ENCODE measurements around the gene SFSWAP.

The SFSWAP gene

DNA sequence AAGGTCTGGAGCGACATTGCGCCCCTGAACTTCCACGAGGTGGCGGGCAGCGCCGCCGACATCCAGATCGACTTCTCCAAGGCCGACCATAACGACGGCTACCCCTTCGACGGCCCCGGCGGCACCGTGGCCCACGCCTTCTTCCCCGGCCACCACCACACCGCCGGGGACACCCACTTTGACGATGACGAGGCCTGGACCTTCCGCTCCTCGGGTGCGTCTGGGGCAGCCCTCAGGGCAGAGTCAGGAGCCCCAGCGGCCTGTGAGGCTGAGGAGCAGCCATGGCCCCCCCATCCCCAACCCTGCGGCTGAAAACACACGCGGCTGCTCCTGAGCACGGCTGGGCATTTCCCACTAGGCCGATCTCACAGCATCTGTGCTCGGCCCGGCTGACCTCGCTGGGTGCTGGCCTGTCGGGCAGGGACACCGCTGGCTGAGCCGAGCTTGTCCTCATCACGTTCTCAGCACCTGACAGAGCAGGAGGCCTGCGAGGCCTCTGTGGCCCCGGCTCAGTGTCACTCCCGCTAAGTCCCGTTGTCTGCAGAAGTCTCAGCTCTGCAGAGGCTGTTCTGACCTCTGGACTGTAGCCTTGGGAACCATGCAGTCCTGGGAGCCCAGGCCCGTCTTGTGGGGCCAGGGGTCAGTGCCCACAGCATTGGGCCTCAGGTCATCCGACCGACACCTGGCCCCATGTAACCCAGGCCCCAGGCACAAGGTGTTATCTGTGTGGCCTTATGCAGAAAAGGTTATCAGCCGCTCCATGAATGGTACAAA lies 129.9 kb downstream of the SFSWAP start:
- no peak for DNase-seq
- CTCF ChIA-PET = no interaction called here
- Histone ChIP-seq H3K4me3 (ENCODE audit: control insufficient read depth in 1 of 7, extremely low read depth in 1 of 7, insufficient read depth in 4 of 7, low read depth in 2 of 7, low read length in 6 of 7) (no peak overlapping the region), H3K9me3 (ENCODE audit: control extremely low read depth in 1 of 5, control insufficient read depth in 4 of 5, insufficient read depth in 2 of 5, low read depth in 1 of 5, low read length in 4 of 5) (no peaks in the 10 kb centered on the region), H3K4me1 (ENCODE audit: control extremely low read depth in 1 of 4, control insufficient read depth in 4 of 4, insufficient read depth in 4 of 4, low read length in 3 of 4) (no peaks in the 10 kb centered on the region), H3K36me3 (ENCODE audit: control insufficient read depth in 4 of 4, insufficient read depth in 4 of 4, low read length in 3 of 4) (no peaks in the 10 kb centered on the region), H3K27me3 (replicated peaks in 2 of 5; ENCODE audit: control insufficient read depth in 4 of 5, insufficient read depth in 5 of 5, low read length in 4 of 5) (no peaks in the 10 kb centered on the region), H3K27ac (ENCODE audit: insufficient read depth in 1 of 2, low read depth in 1 of 2, low read length in 2 of 2, poor library complexity in 1 of 2, severe bottlenecking in 2 of 2) (no peak overlapping the region)
- POLR2A ChIA-PET = no interaction called here
- WGBS (ENCODE audit: insufficient coverage) = 95% methylated on average over 43 of the region's 46 CpGs

DNA sequence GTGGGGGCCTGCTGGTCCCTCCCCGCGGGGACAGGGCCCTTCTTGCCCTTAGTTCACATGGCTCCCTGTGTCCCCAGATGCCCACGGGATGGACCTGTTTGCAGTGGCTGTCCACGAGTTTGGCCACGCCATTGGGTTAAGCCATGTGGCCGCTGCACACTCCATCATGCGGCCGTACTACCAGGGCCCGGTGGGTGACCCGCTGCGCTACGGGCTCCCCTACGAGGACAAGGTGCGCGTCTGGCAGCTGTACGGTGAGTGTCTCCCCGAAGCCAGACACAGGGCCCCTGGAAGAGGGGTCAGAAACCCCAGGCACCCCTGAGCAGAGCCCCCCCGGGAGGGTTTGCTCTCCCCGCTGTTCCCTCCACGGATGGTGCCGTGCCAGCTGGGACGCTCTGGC lies 130.7 kb downstream of the SFSWAP start:
- H3K4me3 ChIP-seq (ENCODE audit: control insufficient read depth in 1 of 7, extremely low read depth in 1 of 7, insufficient read depth in 4 of 7, low read depth in 2 of 7, low read length in 6 of 7) = no peak overlapping the region
- no peaks in the 10 kb centered on the region for H3K36me3 ChIP-seq (ENCODE audit: control insufficient read depth in 4 of 4, insufficient read depth in 4 of 4, low read length in 3 of 4)
- CTCF ChIA-PET = no interaction called here
- H3K27ac ChIP-seq (ENCODE audit: insufficient read depth in 1 of 2, low read depth in 1 of 2, low read length in 2 of 2, poor library complexity in 1 of 2, severe bottlenecking in 2 of 2) = no peak overlapping the region
- DNase-seq = no peak
- WGBS (ENCODE audit: insufficient coverage) = 96% methylated on average over 22 of the region's 22 CpGs
- H3K9me3 ChIP-seq (ENCODE audit: control extremely low read depth in 1 of 5, control insufficient read depth in 4 of 5, insufficient read depth in 2 of 5, low read depth in 1 of 5, low read length in 4 of 5) = no peaks in the 10 kb centered on the region
- no peaks in the 10 kb centered on the region for H3K27me3 ChIP-seq (replicated peaks in 2 of 5; ENCODE audit: control insufficient read depth in 4 of 5, insufficient read depth in 5 of 5, low read length in 4 of 5)
- POLR2A ChIA-PET = no interaction called here
- no peaks in the 10 kb centered on the region for H3K4me1 ChIP-seq (ENCODE audit: control extremely low read depth in 1 of 4, control insufficient read depth in 4 of 4, insufficient read depth in 4 of 4, low read length in 3 of 4)

DNA sequence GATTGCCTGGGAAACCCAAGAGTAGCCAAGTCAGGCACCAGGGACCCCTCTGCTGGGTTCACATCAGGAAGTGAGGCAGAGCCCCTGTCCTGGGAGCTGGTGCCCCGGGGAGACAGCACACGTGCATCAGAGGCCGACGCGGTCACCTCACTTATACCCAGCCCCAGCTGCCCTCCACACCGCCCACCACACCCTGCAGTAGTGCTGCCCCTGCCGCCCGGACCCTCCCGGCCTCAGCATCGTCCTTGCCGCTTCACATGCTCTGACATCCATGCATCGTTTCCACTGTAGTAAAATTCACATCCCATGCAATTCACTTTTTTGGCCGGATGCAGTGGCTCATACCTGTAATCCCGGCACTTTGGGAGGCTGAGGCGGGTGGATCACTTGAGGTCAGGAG lies 131.3 kb downstream of the SFSWAP start:
- Histone ChIP-seq H3K27ac (ENCODE audit: insufficient read depth in 1 of 2, low read depth in 1 of 2, low read length in 2 of 2, poor library complexity in 1 of 2, severe bottlenecking in 2 of 2) (no peak overlapping the region), H3K4me1 (ENCODE audit: control extremely low read depth in 1 of 4, control insufficient read depth in 4 of 4, insufficient read depth in 4 of 4, low read length in 3 of 4) (no peaks in the 10 kb centered on the region), H3K4me3 (ENCODE audit: control insufficient read depth in 1 of 7, extremely low read depth in 1 of 7, insufficient read depth in 4 of 7, low read depth in 2 of 7, low read length in 6 of 7) (no peak overlapping the region), H3K27me3 (replicated peaks in 2 of 5; ENCODE audit: control insufficient read depth in 4 of 5, insufficient read depth in 5 of 5, low read length in 4 of 5) (no peaks in the 10 kb centered on the region), H3K9me3 (ENCODE audit: control extremely low read depth in 1 of 5, control insufficient read depth in 4 of 5, insufficient read depth in 2 of 5, low read depth in 1 of 5, low read length in 4 of 5) (no peaks in the 10 kb centered on the region), H3K36me3 (ENCODE audit: control insufficient read depth in 4 of 4, insufficient read depth in 4 of 4, low read length in 3 of 4) (no peaks in the 10 kb centered on the region)
- DNase-seq = no peak
- 96% methylated on average over 12 of the region's 15 CpGs for WGBS (ENCODE audit: insufficient coverage)
- ChIA-PET POLR2A (no interaction called here), CTCF (no interaction called here)

DNA sequence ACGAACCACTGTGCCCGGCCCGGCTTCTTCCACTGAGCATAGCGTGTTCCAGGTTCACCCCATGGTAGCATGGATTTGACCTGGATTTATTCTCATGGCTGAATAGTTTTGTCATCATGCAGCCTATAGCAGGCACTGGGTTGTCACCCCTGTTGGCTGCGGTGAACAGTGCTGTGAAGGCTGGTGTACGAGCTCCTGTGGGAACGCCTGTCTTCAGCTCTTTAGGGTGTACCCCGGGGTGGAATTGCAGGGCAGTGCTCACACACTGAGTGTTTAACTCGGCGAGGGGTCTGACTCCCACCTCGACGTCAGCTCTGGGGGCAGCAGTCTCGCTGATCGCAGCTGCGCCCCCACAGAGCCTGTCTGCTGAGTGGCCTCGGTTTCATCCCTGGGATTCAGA lies 132.6 kb downstream of the SFSWAP start:
- Histone ChIP-seq H3K36me3 (ENCODE audit: control insufficient read depth in 4 of 4, insufficient read depth in 4 of 4, low read length in 3 of 4) (no peaks in the 10 kb centered on the region), H3K9me3 (ENCODE audit: control extremely low read depth in 1 of 5, control insufficient read depth in 4 of 5, insufficient read depth in 2 of 5, low read depth in 1 of 5, low read length in 4 of 5) (no peaks in the 10 kb centered on the region), H3K27me3 (replicated peaks in 2 of 5; ENCODE audit: control insufficient read depth in 4 of 5, insufficient read depth in 5 of 5, low read length in 4 of 5) (no peaks in the 10 kb centered on the region), H3K4me3 (ENCODE audit: control insufficient read depth in 1 of 7, extremely low read depth in 1 of 7, insufficient read depth in 4 of 7, low read depth in 2 of 7, low read length in 6 of 7) (no peak overlapping the region), H3K27ac (ENCODE audit: insufficient read depth in 1 of 2, low read depth in 1 of 2, low read length in 2 of 2, poor library complexity in 1 of 2, severe bottlenecking in 2 of 2) (no peak overlapping the region), H3K4me1 (ENCODE audit: control extremely low read depth in 1 of 4, control insufficient read depth in 4 of 4, insufficient read depth in 4 of 4, low read length in 3 of 4) (no peaks in the 10 kb centered on the region)
- ChIA-PET CTCF (no interaction called here), POLR2A (no interaction called here)
- DNase-seq = no peak
- WGBS (ENCODE audit: insufficient coverage) = 98% methylated on average over 16 of the region's 16 CpGs

DNA sequence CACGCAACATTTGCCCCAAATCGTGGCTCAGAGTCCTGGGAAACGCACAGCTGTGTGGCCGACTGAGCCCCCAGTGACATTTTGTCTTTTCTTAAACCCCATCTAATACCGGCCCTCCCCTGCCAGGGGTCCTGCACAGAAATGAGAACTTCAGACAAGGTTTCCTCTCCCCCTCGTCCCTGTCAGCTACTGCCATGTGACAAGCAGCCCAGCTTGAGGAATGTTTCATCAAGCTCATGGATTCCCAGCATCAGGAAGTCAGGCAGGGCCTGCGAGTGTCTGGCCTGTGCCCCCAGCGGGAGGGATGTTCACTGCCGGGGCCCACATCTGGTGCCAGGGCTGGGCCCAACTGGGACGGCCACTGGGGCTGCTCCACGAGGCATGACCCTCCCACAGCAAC lies 133.2 kb downstream of the SFSWAP start:
- Histone ChIP-seq H3K9me3 (ENCODE audit: control extremely low read depth in 1 of 5, control insufficient read depth in 4 of 5, insufficient read depth in 2 of 5, low read depth in 1 of 5, low read length in 4 of 5) (no peaks in the 10 kb centered on the region), H3K27ac (ENCODE audit: insufficient read depth in 1 of 2, low read depth in 1 of 2, low read length in 2 of 2, poor library complexity in 1 of 2, severe bottlenecking in 2 of 2) (no peak overlapping the region), H3K4me1 (ENCODE audit: control extremely low read depth in 1 of 4, control insufficient read depth in 4 of 4, insufficient read depth in 4 of 4, low read length in 3 of 4) (no peaks in the 10 kb centered on the region), H3K27me3 (replicated peaks in 2 of 5; ENCODE audit: control insufficient read depth in 4 of 5, insufficient read depth in 5 of 5, low read length in 4 of 5) (no peaks in the 10 kb centered on the region), H3K36me3 (ENCODE audit: control insufficient read depth in 4 of 4, insufficient read depth in 4 of 4, low read length in 3 of 4) (no peaks in the 10 kb centered on the region), H3K4me3 (ENCODE audit: control insufficient read depth in 1 of 7, extremely low read depth in 1 of 7, insufficient read depth in 4 of 7, low read depth in 2 of 7, low read length in 6 of 7) (no peak overlapping the region)
- CTCF ChIA-PET = no interaction called here
- POLR2A ChIA-PET = no interaction called here
- DNase-seq = no peak
- 91% methylated on average over 10 of the region's 11 CpGs for WGBS (ENCODE audit: insufficient coverage)

DNA sequence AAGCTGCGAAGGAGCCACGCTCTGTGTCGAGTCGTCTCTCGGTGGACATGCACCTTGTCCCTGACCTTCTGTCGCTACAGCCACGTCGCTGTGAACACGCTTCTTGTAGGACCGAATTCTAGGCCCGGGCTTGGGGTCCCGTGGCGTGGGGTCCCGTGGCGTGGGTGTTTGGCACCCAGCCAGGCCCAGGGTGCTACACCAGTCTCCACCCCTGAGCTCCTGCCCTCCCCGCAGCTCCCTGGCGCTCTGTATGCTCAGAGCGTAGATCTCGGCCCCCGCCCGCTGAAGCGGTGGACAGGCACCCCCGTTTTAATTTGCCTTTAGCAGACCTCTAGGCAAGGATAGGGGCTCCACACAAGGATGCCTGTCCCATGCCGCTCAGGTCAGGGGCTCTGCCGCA lies 133.8 kb downstream of the SFSWAP start:
- Histone ChIP-seq H3K27ac (ENCODE audit: insufficient read depth in 1 of 2, low read depth in 1 of 2, low read length in 2 of 2, poor library complexity in 1 of 2, severe bottlenecking in 2 of 2) (no peak overlapping the region), H3K27me3 (replicated peaks in 2 of 5; ENCODE audit: control insufficient read depth in 4 of 5, insufficient read depth in 5 of 5, low read length in 4 of 5) (no peaks in the 10 kb centered on the region), H3K9me3 (ENCODE audit: control extremely low read depth in 1 of 5, control insufficient read depth in 4 of 5, insufficient read depth in 2 of 5, low read depth in 1 of 5, low read length in 4 of 5) (no peaks in the 10 kb centered on the region), H3K36me3 (ENCODE audit: control insufficient read depth in 4 of 4, insufficient read depth in 4 of 4, low read length in 3 of 4) (no peaks in the 10 kb centered on the region), H3K4me1 (ENCODE audit: control extremely low read depth in 1 of 4, control insufficient read depth in 4 of 4, insufficient read depth in 4 of 4, low read length in 3 of 4) (no peaks in the 10 kb centered on the region), H3K4me3 (ENCODE audit: control insufficient read depth in 1 of 7, extremely low read depth in 1 of 7, insufficient read depth in 4 of 7, low read depth in 2 of 7, low read length in 6 of 7) (no peak overlapping the region)
- 96% methylated on average over 21 of the region's 25 CpGs for WGBS (ENCODE audit: insufficient coverage)
- ChIA-PET POLR2A (no interaction called here), CTCF (no interaction called here)
- no peak for DNase-seq

DNA sequence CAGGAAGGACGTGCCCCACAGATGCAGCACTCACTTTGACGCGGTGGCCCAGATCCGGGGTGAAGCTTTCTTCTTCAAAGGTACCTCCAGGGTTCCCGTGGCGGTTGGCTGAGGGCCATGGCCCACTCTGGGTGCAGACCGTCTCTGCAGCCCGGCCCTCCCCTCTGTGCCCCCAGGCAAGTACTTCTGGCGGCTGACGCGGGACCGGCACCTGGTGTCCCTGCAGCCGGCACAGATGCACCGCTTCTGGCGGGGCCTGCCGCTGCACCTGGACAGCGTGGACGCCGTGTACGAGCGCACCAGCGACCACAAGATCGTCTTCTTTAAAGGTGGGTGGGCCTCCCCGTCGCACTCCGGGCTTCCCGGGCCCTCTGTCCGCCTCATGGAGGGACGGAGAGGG lies 134.2 kb downstream of the SFSWAP start:
- ChIA-PET CTCF (no interaction called here), POLR2A (no interaction called here)
- DNase-seq = no peak
- H3K4me3 ChIP-seq (ENCODE audit: control insufficient read depth in 1 of 7, extremely low read depth in 1 of 7, insufficient read depth in 4 of 7, low read depth in 2 of 7, low read length in 6 of 7) = no peak overlapping the region
- no peaks in the 10 kb centered on the region for H3K9me3 ChIP-seq (ENCODE audit: control extremely low read depth in 1 of 5, control insufficient read depth in 4 of 5, insufficient read depth in 2 of 5, low read depth in 1 of 5, low read length in 4 of 5)
- H3K4me1 ChIP-seq (ENCODE audit: control extremely low read depth in 1 of 4, control insufficient read depth in 4 of 4, insufficient read depth in 4 of 4, low read length in 3 of 4) = no peaks in the 10 kb centered on the region
- no peak overlapping the region for H3K27ac ChIP-seq (ENCODE audit: insufficient read depth in 1 of 2, low read depth in 1 of 2, low read length in 2 of 2, poor library complexity in 1 of 2, severe bottlenecking in 2 of 2)
- H3K36me3 ChIP-seq (ENCODE audit: control insufficient read depth in 4 of 4, insufficient read depth in 4 of 4, low read length in 3 of 4) = no peaks in the 10 kb centered on the region
- WGBS (ENCODE audit: insufficient coverage) = 97% methylated on average over 28 of the region's 29 CpGs
- no peaks in the 10 kb centered on the region for H3K27me3 ChIP-seq (replicated peaks in 2 of 5; ENCODE audit: control insufficient read depth in 4 of 5, insufficient read depth in 5 of 5, low read length in 4 of 5)

Data from common myeloid progenitor, CD34-positive (primary cell).